Neural progenitor cell (in vitro differentiated cells): ENCODE results near the gene AGRP. TPM values are rescaled to one million over a fixed set of nuclear protein-coding genes. Genes with fewer than 3 reads are reported as not detected.
A peak's percentile ranks its signal among the peaks of the same experiment; 100 is the strongest.

Experiments
- DNase-seq: peaks from one replicate; pipeline ENCODE4 v3.0.0-alpha.2; 2016; ENCODE audit warnings: low spot score
- H2AFZ ChIP-seq: fragments of 200-600 bp; sonication (generic); replicated peaks from 2 replicates; pipeline ENCODE4 v1.6.1; 2016; ENCODE audit warnings: antibody characterized with exemption
- H3F3A ChIP-seq: fragments of 200-600 bp; sonication (generic); 2 replicates; pipeline ENCODE4 v1.6.1; 2016; ENCODE audit warnings: antibody characterized with exemption, low read depth
- H3K27ac ChIP-seq: fragments of 200-600 bp; sonication (generic); 2 replicates; pipeline ENCODE4 v1.5.1; 2016; ENCODE audit warnings: mild to moderate bottlenecking
- H3K27me3 ChIP-seq: fragments of 200-600 bp; sonication (generic); 2 replicates; pipeline ENCODE4 v1.6.1; 2016; ENCODE audit warnings: mild to moderate bottlenecking, moderate library complexity
- H3K36me3 ChIP-seq: fragments of 200-600 bp; sonication (generic); 2 replicates; pipeline ENCODE4 v1.5.1; 2016
- H3K4me1 ChIP-seq: fragments of 200-600 bp; sonication (generic); 2 replicates; pipeline ENCODE4 v1.6.1; 2016; ENCODE audit warnings: mixed run types
- H3K4me2 ChIP-seq: fragments of 200-600 bp; sonication (generic); 2 replicates; pipeline ENCODE4 v1.6.1; 2016
- H3K4me3 ChIP-seq: fragments of 200-600 bp; sonication (generic); 2 replicates; pipeline ENCODE4 v1.5.1; 2016
- H3K79me2 ChIP-seq: fragments of 200-600 bp; sonication (generic); 2 replicates; pipeline ENCODE4 v1.6.1; 2016; ENCODE audit warnings: low read depth
- H3K9ac ChIP-seq: fragments of 200-600 bp; sonication (generic); 2 replicates; pipeline ENCODE4 v1.6.1; 2016
- H3K9me3 ChIP-seq: fragments of 200-600 bp; sonication (generic); 2 replicates; pipeline ENCODE4 v1.5.1; 2016; ENCODE audit warnings: low read depth
- H4K20me1 ChIP-seq: fragments of 200-600 bp; sonication (generic); 2 replicates; pipeline ENCODE4 v1.6.1; 2016; ENCODE audit warnings: low read depth
- H3K27ac Mint-ChIP-seq: 3 replicates; pipeline ENCODE4 v1.8.0; 2021; ENCODE audit warnings: mixed read lengths
- H3K27me3 Mint-ChIP-seq: 2 replicates; pipeline ENCODE4 v1.8.0; 2022; ENCODE audit warnings: low read depth, mild to moderate bottlenecking, inconsistent platforms, moderate library complexity, mixed read lengths; ENCODE audit not compliant: insufficient read depth
- H3K36me3 Mint-ChIP-seq: 3 replicates; pipeline ENCODE4 v1.8.0; 2021; ENCODE audit warnings: mixed read lengths
- H3K4me1 Mint-ChIP-seq: 3 replicates; pipeline ENCODE4 v1.8.0; 2021; ENCODE audit warnings: mixed read lengths
- H3K4me3 Mint-ChIP-seq: 3 replicates; pipeline ENCODE4 v1.8.0; 2021; ENCODE audit warnings: mild to moderate bottlenecking, moderate library complexity, mixed read lengths
- H3K9me3 Mint-ChIP-seq: 3 replicates; pipeline ENCODE4 v1.8.0; 2020; ENCODE audit warnings: mixed read lengths
- EZH2 ChIP-seq: fragments of 200-600 bp; sonication (generic); IDR thresholded peaks from 2 replicates; pipeline ENCODE4 v1.6.1; 2017; ENCODE audit warnings: antibody characterized with exemption, mild to moderate bottlenecking, moderate library complexity
- EZH2phosphoT487 ChIP-seq: fragments of 200-600 bp; sonication (generic); IDR thresholded peaks from 2 replicates; pipeline ENCODE4 v1.6.1; 2017; ENCODE audit warnings: antibody characterized with exemption
- total RNA-seq: library from RNA; depleted of rRNA; stranded (reverse); fragments of >200 nt; gene quantifications from 2 replicates; pipeline ENCODE4 v1.2.3, GENCODE V29; 2015; ENCODE audit warnings: low replicate concordance
- TF ChIP-seq, protein P1 (sequence below): fragments of 200-600 bp; sonication (generic); IDR thresholded peaks from 2 replicates; pipeline ENCODE4 v1.5.1; 2017; ENCODE audit warnings: antibody characterized with exemption, mild to moderate bottlenecking

Gene AGRP
- total RNA-seq, 1 donor from 2014 or later: not detected

DNA sequence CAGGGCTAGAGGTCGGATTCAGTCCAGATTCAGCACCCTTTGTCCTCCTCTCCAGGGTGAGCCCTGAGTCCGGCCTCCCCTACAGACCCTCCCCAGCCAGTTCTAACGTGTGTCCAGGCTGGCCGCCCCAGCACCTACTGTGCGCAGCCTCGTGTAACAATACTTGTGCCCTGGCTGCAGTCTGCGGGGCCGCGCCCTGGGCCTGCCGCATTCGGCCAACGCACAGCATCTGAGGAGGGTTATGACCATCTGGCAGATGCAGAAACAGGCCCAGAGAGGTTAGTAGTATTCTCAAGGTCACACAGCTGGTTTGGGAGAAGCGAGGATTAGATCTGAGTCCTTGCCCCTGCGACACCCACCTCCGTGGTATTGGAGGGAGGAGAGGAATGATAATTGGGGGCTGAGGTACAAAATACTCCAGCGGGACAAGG is 46.2 kb upstream of the AGRP start:
- peaks cover 17% of the 10 kb centered on the region for H3K27me3 Mint-ChIP-seq

GRCh38 chr16:67528870-67529581 is 45.7 kb upstream of the AGRP start:
- Mint-ChIP-seq H3K4me1 (peaks cover 10% of the 10 kb centered on the region), H3K27ac (no peak overlapping the region), H3K36me3 (no peaks in the 10 kb centered on the region), H3K27me3 (peaks cover 18% of the 10 kb centered on the region), H3K9me3 (no peaks in the 10 kb centered on the region), H3K4me3 (peak overlapping the region; percentile 92)
- Histone ChIP-seq H3K4me3 (peak overlapping the region; percentile 92), H3K4me1 (peaks cover 15% of the 10 kb centered on the region), H3K9ac (peak overlapping the region; percentile 43), H3K9me3 (no peaks in the 10 kb centered on the region), H4K20me1 (peaks cover 40% of the 10 kb centered on the region), H3K27ac (no peak overlapping the region), H3K4me2 (peak overlapping the region; percentile 96), H2AFZ (peak overlapping the region; percentile 83), H3K79me2 (no peaks in the 10 kb centered on the region), H3K27me3 (peaks cover 98% of the 10 kb centered on the region), H3F3A (peaks cover 31% of the 10 kb centered on the region), H3K36me3 (no peaks in the 10 kb centered on the region)
- TF ChIP-seq EZH2phosphoT487 (peak; percentile 64), EZH2 (no peak)
- TF ChIP-seq, protein P1, sequence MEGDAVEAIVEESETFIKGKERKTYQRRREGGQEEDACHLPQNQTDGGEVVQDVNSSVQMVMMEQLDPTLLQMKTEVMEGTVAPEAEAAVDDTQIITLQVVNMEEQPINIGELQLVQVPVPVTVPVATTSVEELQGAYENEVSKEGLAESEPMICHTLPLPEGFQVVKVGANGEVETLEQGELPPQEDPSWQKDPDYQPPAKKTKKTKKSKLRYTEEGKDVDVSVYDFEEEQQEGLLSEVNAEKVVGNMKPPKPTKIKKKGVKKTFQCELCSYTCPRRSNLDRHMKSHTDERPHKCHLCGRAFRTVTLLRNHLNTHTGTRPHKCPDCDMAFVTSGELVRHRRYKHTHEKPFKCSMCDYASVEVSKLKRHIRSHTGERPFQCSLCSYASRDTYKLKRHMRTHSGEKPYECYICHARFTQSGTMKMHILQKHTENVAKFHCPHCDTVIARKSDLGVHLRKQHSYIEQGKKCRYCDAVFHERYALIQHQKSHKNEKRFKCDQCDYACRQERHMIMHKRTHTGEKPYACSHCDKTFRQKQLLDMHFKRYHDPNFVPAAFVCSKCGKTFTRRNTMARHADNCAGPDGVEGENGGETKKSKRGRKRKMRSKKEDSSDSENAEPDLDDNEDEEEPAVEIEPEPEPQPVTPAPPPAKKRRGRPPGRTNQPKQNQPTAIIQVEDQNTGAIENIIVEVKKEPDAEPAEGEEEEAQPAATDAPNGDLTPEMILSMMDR: no peak
- DNase-seq: peak; percentile 80

More for the DNA sequence above, 46.2 kb upstream of the AGRP start:
- Histone ChIP-seq H3F3A (peaks cover 31% of the 10 kb centered on the region), H3K27ac (no peak overlapping the region), H3K4me1 (peaks cover 15% of the 10 kb centered on the region), H3K9ac (peak overlapping the region; percentile 43), H3K36me3 (no peaks in the 10 kb centered on the region), H3K9me3 (no peaks in the 10 kb centered on the region), H3K27me3 (peaks cover 98% of the 10 kb centered on the region), H3K4me3 (peak overlapping the region; percentile 92), H4K20me1 (peaks cover 46% of the 10 kb centered on the region), H3K79me2 (no peaks in the 10 kb centered on the region), H3K4me2 (peak overlapping the region; percentile 96), H2AFZ (peak overlapping the region; percentile 83)
- Mint-ChIP-seq H3K36me3 (no peaks in the 10 kb centered on the region), H3K4me1 (peaks cover 10% of the 10 kb centered on the region), H3K4me3 (peak overlapping the region; percentile 92), H3K9me3 (no peaks in the 10 kb centered on the region), H3K27ac (peak overlapping the region; percentile 53)
- DNase-seq: peak; percentile 51
- TF ChIP-seq, protein P1: no peak
- TF ChIP-seq EZH2phosphoT487 (no peak), EZH2 (no peak)

- no peak for TF ChIP-seq EZH2
- no peak for TF ChIP-seq EZH2phosphoT487
- TF ChIP-seq, protein P1: no peak
- H3K4me3 ChIP-seq: peak within 1 kb of the TSS; percentile 92
- H3K79me2 ChIP-seq: no peaks in the 10 kb centered on the region
- H3K27me3 Mint-ChIP-seq: peaks cover 18% of the 10 kb centered on the region
- no peak within 1 kb of the TSS for H3K27ac ChIP-seq
- no peaks in the 10 kb centered on the region for H3K9me3 Mint-ChIP-seq
- peaks cover 15% of the 10 kb centered on the region for H3K4me1 ChIP-seq
- no peaks in the 10 kb centered on the region for H3K36me3 ChIP-seq
- peaks cover 31% of the 10 kb centered on the region for H3F3A ChIP-seq
- peak within 1 kb of the TSS; percentile 83 for H2AFZ ChIP-seq
- H4K20me1 ChIP-seq: peaks cover 36% of the 10 kb centered on the region
- H3K36me3 Mint-ChIP-seq: no peaks in the 10 kb centered on the region
- peak within 1 kb of the TSS; percentile 96 for H3K4me2 ChIP-seq
- H3K4me1 Mint-ChIP-seq: peaks cover 10% of the 10 kb centered on the region
- peaks cover 98% of the 10 kb centered on the region for H3K27me3 ChIP-seq
- no peaks in the 10 kb centered on the region for H3K9me3 ChIP-seq
- peak; percentile 80 for DNase-seq
- peak within 1 kb of the TSS; percentile 53 for H3K27ac Mint-ChIP-seq
- H3K4me3 Mint-ChIP-seq: peak within 1 kb of the TSS; percentile 92
- peak within 1 kb of the TSS; percentile 43 for H3K9ac ChIP-seq
Observed at GRCh38 chr16:67528222-67528869, 45.0 kb upstream of the AGRP start, which contains the start of gene RIPOR1. TSS of gene RIPOR1 (plus strand) at chr16:67528829. CDS start at chr16:67538447, 9,618 bp downstream.
